H9 (cell line): ENCODE data around the gene EIF4E2. TPM values are rescaled to one million over a fixed set of nuclear protein-coding genes. Genes with fewer than 3 reads are reported as not detected.

Experiments used
- DNase-seq: peaks from one replicate; pipeline ENCODE4 v3.0.0-alpha.2; 2017
- H2AFZ ChIP-seq: one replicate; pipeline ENCODE4 v1.6.1; 2013; ENCODE audit warnings: mild to moderate bottlenecking, low read length, control low read depth, moderate library complexity
- H2AK5ac ChIP-seq: 2 replicates; pipeline ENCODE4 v1.6.1; 2013; ENCODE audit warnings: low read length, control low read depth, mixed read lengths; ENCODE audit not compliant: insufficient read length
- H2BK120ac ChIP-seq: one replicate; pipeline ENCODE4 v1.6.1; 2013; ENCODE audit warnings: low read depth, mild to moderate bottlenecking, low read length, control low read depth, inconsistent platforms; ENCODE audit not compliant: poor library complexity, severe bottlenecking
- H2BK12ac ChIP-seq: 2 replicates; pipeline ENCODE4 v1.6.1; 2013; ENCODE audit warnings: low read length, control low read depth, mixed read lengths, low read depth; ENCODE audit not compliant: insufficient read length
- H2BK15ac ChIP-seq: 2 replicates; pipeline ENCODE4 v1.6.1; 2013; ENCODE audit warnings: low read depth, low read length, control low read depth
- H2BK20ac ChIP-seq: one replicate; pipeline ENCODE4 v1.6.1; 2013; ENCODE audit warnings: low read depth, mild to moderate bottlenecking, low read length, control low read depth, inconsistent platforms; ENCODE audit not compliant: poor library complexity, severe bottlenecking
- H2BK5ac ChIP-seq: 2 replicates; pipeline ENCODE4 v1.6.1; 2013; ENCODE audit warnings: low read length, control low read depth, mixed read lengths; ENCODE audit not compliant: insufficient read length
- H3K14ac ChIP-seq: 2 replicates; pipeline ENCODE4 v1.6.1; 2013; ENCODE audit warnings: low read length, control low read depth; ENCODE audit not compliant: insufficient read depth
- H3K18ac ChIP-seq: 2 replicates; pipeline ENCODE4 v1.6.1; 2013; ENCODE audit warnings: low read depth, mild to moderate bottlenecking, mixed read lengths, low read length, control low read depth; ENCODE audit not compliant: insufficient read length
- H3K23ac ChIP-seq: 2 replicates; pipeline ENCODE4 v1.6.1; 2013; ENCODE audit warnings: low read length, control low read depth, mixed read lengths, low read depth; ENCODE audit not compliant: insufficient read length
- H3K23me2 ChIP-seq: 2 replicates; pipeline ENCODE4 v1.6.1; 2013; ENCODE audit warnings: low read depth, mild to moderate bottlenecking, mixed read lengths, low read length, control low read depth; ENCODE audit not compliant: insufficient read length, poor library complexity, severe bottlenecking
- H3K27ac ChIP-seq: 2 replicates; pipeline ENCODE4 v1.5.1; 2013; ENCODE audit warnings: low read length, control low read depth, mixed read lengths, low read depth; ENCODE audit not compliant: insufficient read length
- H3K27me3 ChIP-seq: 2 replicates; pipeline ENCODE4 v1.6.1; 2013; ENCODE audit warnings: low read length, control low read depth, inconsistent platforms; ENCODE audit not compliant: insufficient read depth
- H3K4ac ChIP-seq: 2 replicates; pipeline ENCODE4 v1.6.1; 2013; ENCODE audit warnings: low read depth, mild to moderate bottlenecking, control low read depth, inconsistent platforms, low read length, moderate library complexity
- H3K4me1 ChIP-seq: 2 replicates; pipeline ENCODE4 v1.6.1; 2013; ENCODE audit warnings: low read length, control low read depth, inconsistent platforms; ENCODE audit not compliant: insufficient read depth
- H3K4me2 ChIP-seq: 2 replicates; pipeline ENCODE4 v1.6.1; 2013; ENCODE audit warnings: low read length, control low read depth, mixed read lengths; ENCODE audit not compliant: insufficient read length, insufficient read depth
- H3K56ac ChIP-seq: 2 replicates; pipeline ENCODE4 v1.6.1; 2013; ENCODE audit warnings: low read depth, mild to moderate bottlenecking, mixed read lengths, low read length, control low read depth; ENCODE audit not compliant: insufficient read length
- H3K79me1 ChIP-seq: 2 replicates; pipeline ENCODE4 v1.6.1; 2013; ENCODE audit warnings: low read depth, mild to moderate bottlenecking, moderate library complexity, low read length, control low read depth, inconsistent platforms; ENCODE audit not compliant: insufficient read depth, poor library complexity, severe bottlenecking
- H3K79me2 ChIP-seq: 2 replicates; pipeline ENCODE4 v1.6.1; 2013; ENCODE audit warnings: low read length, control low read depth, inconsistent platforms; ENCODE audit not compliant: insufficient read depth
- H3K9ac ChIP-seq: 2 replicates; pipeline ENCODE4 v1.6.1; 2013; ENCODE audit warnings: low read length, control low read depth, mixed read lengths; ENCODE audit not compliant: insufficient read length; ENCODE audit errors: extremely low read depth
- H3K9me3 ChIP-seq: one replicate; pipeline ENCODE4 v1.6.1; 2013; ENCODE audit warnings: low read depth, low read length, inconsistent platforms; ENCODE audit not compliant: control insufficient read depth
- H3T11ph ChIP-seq: one replicate; pipeline ENCODE4 v1.6.1; 2013; ENCODE audit warnings: mild to moderate bottlenecking, low read length, control low read depth, inconsistent platforms
- H4K20me1 ChIP-seq: one replicate; pipeline ENCODE4 v1.6.1; 2013; ENCODE audit not compliant: control insufficient read depth, insufficient read length, insufficient read depth
- H4K5ac ChIP-seq: 2 replicates; pipeline ENCODE4 v1.6.1; 2013; ENCODE audit warnings: low read depth, mild to moderate bottlenecking, mixed read lengths, low read length, control low read depth; ENCODE audit not compliant: insufficient read length
- H4K8ac ChIP-seq: replicated peaks from 2 replicates; pipeline ENCODE4 v1.6.1; 2013; ENCODE audit warnings: low read length, control low read depth, mixed read lengths, low read depth; ENCODE audit not compliant: insufficient read length
- H4K91ac ChIP-seq: 2 replicates; pipeline ENCODE4 v1.6.1; 2013; ENCODE audit warnings: low read depth, mild to moderate bottlenecking, moderate library complexity, mixed read lengths, low read length, control low read depth; ENCODE audit not compliant: insufficient read length
- H3K27ac Mint-ChIP-seq, 3 experiments: 2 replicates in 2 of 3; 3 replicates in 1 of 3; pipeline ENCODE4 v1.8.0; 2020 to 2021; ENCODE audit warnings: mixed read lengths in 3 of 3, mild to moderate bottlenecking in 1 of 3, moderate library complexity in 1 of 3
- H3K27me3 Mint-ChIP-seq: 2 replicates; pipeline ENCODE4 v1.8.0; 2021; ENCODE audit warnings: low read depth, mild to moderate bottlenecking, moderate library complexity, mixed read lengths
- H3K36me3 Mint-ChIP-seq, 3 experiments: 2 replicates in 2 of 3; 3 replicates in 1 of 3; pipeline ENCODE4 v1.8.0; 2020 to 2021; ENCODE audit warnings: low read depth in 3 of 3, mixed read lengths in 3 of 3; ENCODE audit not compliant: insufficient read depth in 1 of 3
- H3K4me1 Mint-ChIP-seq, 2 experiments: 2 replicates each; pipeline ENCODE4 v1.8.0; 2020; ENCODE audit warnings: mixed read lengths in 2 of 2
- H3K4me3 Mint-ChIP-seq, 2 experiments: 2 replicates in 1 of 2; 3 replicates in 1 of 2; pipeline ENCODE4 v1.8.0; 2020 to 2021; ENCODE audit warnings: mild to moderate bottlenecking in 2 of 2, mixed read lengths in 2 of 2, moderate library complexity in 1 of 2
- H3K9me3 Mint-ChIP-seq, 2 experiments: 2 replicates in 1 of 2; 3 replicates in 1 of 2; pipeline ENCODE4 v1.8.0; 2020; ENCODE audit warnings: mild to moderate bottlenecking in 2 of 2, mixed read lengths in 2 of 2, moderate library complexity in 1 of 2
- WGBS: extraction: QIAGEN DNeasy Blood & Tissue Kit; methylation state at CpG from one replicate; pipeline ENCODE4 v1.1.7; 2013; ENCODE audit warnings: missing lambda C conversion rate, low lambda C conversion rate, mixed read lengths; ENCODE audit not compliant: insufficient read length; ENCODE audit errors: extremely low coverage; 5-methylcytosine and 5-hydroxymethylcytosine counted together
- total RNA-seq: library from RNA; stranded (reverse); gene quantifications from 2 replicates; pipeline ENCODE4 v1.2.1, GENCODE V29; 2021
- TF ChIP-seq, protein P1 (sequence below): fragments of 200-600 bp; sonication (generic); conservative IDR thresholded peaks from 3 replicates; pipeline ENCODE4 v1.8.0; 2021; ENCODE audit warnings: antibody characterized with exemption, mild to moderate bottlenecking

The EIF4E2 gene
- total RNA-seq, 1 experiment from 2014 or later: 109 TPM

- no peaks in the 10 kb centered on the region for H4K20me1 ChIP-seq
- no peak overlapping the region for H3K27ac Mint-ChIP-seq
- DNase-seq: no peak
Measured at GRCh38 chr2:232568161-232568560, 17.7 kb downstream of the EIF4E2 start.

More at GRCh38 chr2:232568161-232568560, 17.7 kb downstream of the EIF4E2 start:
- H2BK5ac ChIP-seq: no peak overlapping the region
- Mint-ChIP-seq H3K4me1 (peaks cover 7 to 9% of the 10 kb centered on the region in 2 experiments; a peak in 3 of 4 replicates), H3K36me3 (peaks cover 42 to 90% (median 74%) of the 10 kb centered on the region in 3 experiments; a peak in 6 of 7 replicates), H3K4me3 (no peak overlapping the region), H3K9me3 (no peaks in the 10 kb centered on the region), H3K27me3 (no peaks in the 10 kb centered on the region)
- no peak overlapping the region for H3K56ac ChIP-seq
- H3K4me1 ChIP-seq: no peaks in the 10 kb centered on the region
- no peaks in the 10 kb centered on the region for H3K79me1 ChIP-seq
- no peak overlapping the region for H2AK5ac ChIP-seq
- no peak overlapping the region for H2BK12ac ChIP-seq
- no peaks in the 10 kb centered on the region for H3K79me2 ChIP-seq
- no peak overlapping the region for H4K5ac ChIP-seq
- H3K23me2 ChIP-seq: no peaks in the 10 kb centered on the region
- no peaks in the 10 kb centered on the region for H3K9me3 ChIP-seq
- H3T11ph ChIP-seq: no peak overlapping the region
- H3K4ac ChIP-seq: no peak overlapping the region
- H4K8ac ChIP-seq: no peak overlapping the region
- H3K14ac ChIP-seq: no peak overlapping the region
- no peak overlapping the region for H3K4me2 ChIP-seq
- H2BK120ac ChIP-seq: no peak overlapping the region
- H3K9ac ChIP-seq: no peak overlapping the region
- H3K18ac ChIP-seq: no peak overlapping the region
- no peak overlapping the region for H3K27ac ChIP-seq
- H2BK15ac ChIP-seq: no peak overlapping the region
- H3K27me3 ChIP-seq: no peaks in the 10 kb centered on the region
- H4K91ac ChIP-seq: no peak overlapping the region
- TF ChIP-seq, protein P1, sequence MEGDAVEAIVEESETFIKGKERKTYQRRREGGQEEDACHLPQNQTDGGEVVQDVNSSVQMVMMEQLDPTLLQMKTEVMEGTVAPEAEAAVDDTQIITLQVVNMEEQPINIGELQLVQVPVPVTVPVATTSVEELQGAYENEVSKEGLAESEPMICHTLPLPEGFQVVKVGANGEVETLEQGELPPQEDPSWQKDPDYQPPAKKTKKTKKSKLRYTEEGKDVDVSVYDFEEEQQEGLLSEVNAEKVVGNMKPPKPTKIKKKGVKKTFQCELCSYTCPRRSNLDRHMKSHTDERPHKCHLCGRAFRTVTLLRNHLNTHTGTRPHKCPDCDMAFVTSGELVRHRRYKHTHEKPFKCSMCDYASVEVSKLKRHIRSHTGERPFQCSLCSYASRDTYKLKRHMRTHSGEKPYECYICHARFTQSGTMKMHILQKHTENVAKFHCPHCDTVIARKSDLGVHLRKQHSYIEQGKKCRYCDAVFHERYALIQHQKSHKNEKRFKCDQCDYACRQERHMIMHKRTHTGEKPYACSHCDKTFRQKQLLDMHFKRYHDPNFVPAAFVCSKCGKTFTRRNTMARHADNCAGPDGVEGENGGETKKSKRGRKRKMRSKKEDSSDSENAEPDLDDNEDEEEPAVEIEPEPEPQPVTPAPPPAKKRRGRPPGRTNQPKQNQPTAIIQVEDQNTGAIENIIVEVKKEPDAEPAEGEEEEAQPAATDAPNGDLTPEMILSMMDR: no peak
- WGBS: no CpG with 5 or more reads among the region's 5 CpGs
- H3K23ac ChIP-seq: no peak overlapping the region
- H2AFZ ChIP-seq: no peak overlapping the region
- H2BK20ac ChIP-seq: no peak overlapping the region
